Fibroblast of skin of right biceps (primary cell): ENCODE data around the gene RACK1.
A peak's percentile ranks its signal among the peaks of the same experiment; 100 is the strongest.
"Not testable (repeated sequence)": the region's sequence is repeated elsewhere in the genome, so short reads cannot be mapped to it uniquely, and the experiment has no call there.

Source experiments
- DNase-seq: peaks from one replicate; pipeline ENCODE4 v3.0.0-alpha.2; 2013

RACK1 gene

GRCh38 chr5:181243564-181244343, at the start of gene RACK1:
RACK1 (minus strand) TSS chr5:181243906; CDS start chr5:181243800, 106 bp downstream.
- DNase-seq: peak; percentile 92

- not testable (repeated sequence) for DNase-seq
Measured at GRCh38 chr5:181287331-181287730, 43.6 kb upstream of the RACK1 start.

- DNase-seq: not testable (repeated sequence)
Measured at GRCh38 chr5:181285962-181286705, 42.4 kb upstream of the RACK1 start.

- not testable (repeated sequence) for DNase-seq
Measured at GRCh38 chr5:181283841-181284755, 40.4 kb upstream of the RACK1 start.

- DNase-seq: no peak
Measured at GRCh38 chr5:181283347-181283746, 39.6 kb upstream of the RACK1 start.

- DNase-seq: no peak
Measured at GRCh38 chr5:181282874-181283273, 39.2 kb upstream of the RACK1 start.

DNA sequence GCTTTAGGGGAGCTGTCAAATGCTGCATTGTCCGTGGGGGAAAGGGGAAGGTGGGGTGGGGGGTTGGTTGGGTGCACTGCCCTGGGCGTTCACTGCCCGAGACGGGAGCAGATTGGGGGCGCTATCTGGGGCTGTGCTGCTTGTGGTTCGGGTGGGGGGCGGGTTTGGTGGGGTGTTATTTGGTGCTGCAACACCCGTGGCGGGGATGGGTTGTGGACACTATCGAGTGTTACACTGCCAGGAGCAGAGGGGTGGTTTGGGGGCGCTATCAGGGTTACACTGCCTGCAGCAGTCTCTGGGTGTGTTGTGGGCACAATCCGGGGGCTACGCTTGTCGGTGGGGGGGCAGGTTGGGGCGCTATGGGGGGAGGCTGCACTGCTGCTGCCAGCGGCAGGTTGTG, 38.7 kb upstream of the RACK1 start:
- DNase-seq: not testable (repeated sequence)

DNA sequence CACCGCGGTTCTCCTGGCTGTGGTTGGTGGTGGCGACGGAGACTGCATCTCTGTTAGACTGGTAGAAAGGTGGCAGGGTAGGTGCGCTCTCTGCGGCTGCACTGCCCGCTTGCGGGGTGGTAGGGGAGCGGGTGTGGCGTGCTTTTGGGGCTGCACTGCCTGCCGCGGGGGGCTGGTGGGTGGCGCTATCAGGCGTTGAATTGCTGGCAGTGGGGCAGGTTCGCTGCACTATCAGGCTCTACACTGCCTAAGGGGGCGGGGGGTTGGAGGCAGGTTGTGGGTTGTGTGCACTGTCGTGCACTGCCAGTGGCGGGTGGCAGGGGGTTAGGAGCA, 38.2 kb upstream of the RACK1 start:
- no peak for DNase-seq

GRCh38 chr5:181281077-181281983, 37.6 kb upstream of the RACK1 start:
- DNase-seq: no peak

DNA sequence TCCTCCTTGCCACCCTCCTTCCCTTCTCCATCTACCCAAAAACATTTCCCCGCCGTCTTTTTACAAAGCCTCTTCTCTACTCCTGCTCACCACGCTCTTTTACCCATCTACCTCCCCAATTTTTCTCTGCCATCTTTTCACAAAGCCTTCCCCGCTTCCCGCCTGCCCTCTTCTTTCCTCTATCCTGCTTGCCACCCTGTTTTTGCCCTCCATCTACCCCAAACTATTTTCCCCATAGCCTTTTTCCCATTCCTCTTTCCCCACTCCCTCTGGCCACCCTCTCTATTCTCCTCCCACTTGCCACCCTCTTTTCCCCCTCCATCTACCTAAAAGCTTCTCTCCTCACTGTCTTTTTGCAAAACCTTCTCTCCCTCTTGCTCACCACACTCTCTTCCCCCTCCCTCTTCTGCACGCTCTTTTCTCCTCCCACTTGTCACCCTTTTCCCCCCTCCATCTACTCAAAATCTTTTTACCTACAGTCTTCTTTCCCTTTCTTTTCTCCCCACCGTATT, 36.6 kb upstream of the RACK1 start:
- DNase-seq: no peak

GRCh38 chr5:181273433-181273744, 29.7 kb upstream of the RACK1 start:
- DNase-seq: not testable (repeated sequence)

GRCh38 chr5:181271081-181271480, 27.4 kb upstream of the RACK1 start:
- DNase-seq: no peak

- not testable (repeated sequence) for DNase-seq
Measured at GRCh38 chr5:181267907-181268306, 24.2 kb upstream of the RACK1 start.

GRCh38 chr5:181267291-181267904, 23.7 kb upstream of the RACK1 start:
- not testable (repeated sequence) for DNase-seq

DNA sequence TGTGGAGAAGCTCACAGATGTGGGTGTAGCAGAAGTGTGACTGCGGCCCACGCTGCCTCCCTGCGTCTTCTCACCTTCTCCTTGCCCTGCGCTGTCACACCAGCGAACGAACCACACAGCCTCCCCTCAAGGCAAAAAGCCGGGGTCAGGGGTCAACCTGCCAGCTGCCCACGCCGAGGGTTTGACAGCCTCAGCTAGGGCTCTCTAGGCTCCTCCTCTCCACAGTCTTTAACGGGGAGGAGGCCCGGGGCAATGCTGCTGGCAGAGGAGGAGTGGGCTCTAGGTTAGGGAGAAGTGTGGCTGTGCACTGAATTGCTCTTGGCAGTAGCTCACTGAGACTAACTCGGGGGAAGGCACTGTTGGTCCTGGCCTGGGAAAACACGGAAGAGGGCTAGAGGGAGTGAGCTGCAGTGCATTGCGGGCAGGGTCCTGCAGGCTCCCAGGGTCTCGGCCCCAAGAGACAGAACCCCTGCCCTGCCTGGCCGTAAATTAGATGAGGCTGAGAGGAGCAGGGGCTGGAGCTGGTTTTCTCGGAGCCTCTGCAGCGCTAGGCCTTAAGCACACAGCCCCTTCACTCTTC, 21.5 kb upstream of the RACK1 start:
- DNase-seq: no peak

- DNase-seq: no peak
Measured at GRCh38 chr5:181263633-181264032, 19.9 kb upstream of the RACK1 start.

DNA sequence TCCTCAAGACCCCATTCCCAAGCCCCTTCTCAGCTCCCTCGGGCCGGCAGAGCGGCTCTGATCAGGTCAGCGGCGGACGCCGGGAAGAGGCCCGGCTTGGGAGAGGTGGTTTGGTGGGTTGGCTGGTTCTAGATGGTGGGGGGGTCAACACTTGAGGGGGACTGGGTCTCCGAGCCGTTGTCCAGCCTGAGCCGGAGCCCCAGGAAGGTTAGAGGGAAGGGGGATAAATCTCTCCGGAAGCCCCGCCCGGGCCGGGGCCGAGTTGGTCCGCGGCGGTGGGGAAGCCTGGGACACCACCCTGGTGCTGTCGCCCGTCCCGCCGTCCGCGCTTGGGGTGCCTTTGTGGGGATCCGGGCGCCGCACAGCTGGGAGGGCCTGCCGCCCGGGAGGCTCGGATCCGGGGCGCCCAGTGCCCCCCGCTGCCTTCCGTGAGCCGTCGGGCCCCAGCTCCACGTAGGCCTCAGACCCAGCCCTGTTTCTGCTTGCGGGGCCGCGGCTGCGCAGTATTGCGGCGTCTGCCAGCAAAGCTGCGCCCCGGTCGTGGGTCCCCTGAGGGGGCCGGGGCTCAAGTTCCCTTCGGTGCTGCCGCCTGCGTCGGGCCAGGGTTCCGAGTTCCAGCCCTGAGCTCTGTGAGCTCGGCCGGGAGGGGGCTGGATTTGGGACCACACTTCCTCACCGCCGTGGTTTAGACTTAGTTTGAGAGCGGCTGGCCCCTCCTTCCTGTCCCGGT, 17.8 kb upstream of the RACK1 start:
- peak; percentile 79 for DNase-seq

- peak; percentile 92 for DNase-seq
Measured at GRCh38 chr5:181260720-181261319, 17.1 kb upstream of the RACK1 start, which contains the start of gene TRIM52. TRIM52 (minus strand) TSS chr5:181261143; CDS start chr5:181260813, 330 bp downstream.

DNA sequence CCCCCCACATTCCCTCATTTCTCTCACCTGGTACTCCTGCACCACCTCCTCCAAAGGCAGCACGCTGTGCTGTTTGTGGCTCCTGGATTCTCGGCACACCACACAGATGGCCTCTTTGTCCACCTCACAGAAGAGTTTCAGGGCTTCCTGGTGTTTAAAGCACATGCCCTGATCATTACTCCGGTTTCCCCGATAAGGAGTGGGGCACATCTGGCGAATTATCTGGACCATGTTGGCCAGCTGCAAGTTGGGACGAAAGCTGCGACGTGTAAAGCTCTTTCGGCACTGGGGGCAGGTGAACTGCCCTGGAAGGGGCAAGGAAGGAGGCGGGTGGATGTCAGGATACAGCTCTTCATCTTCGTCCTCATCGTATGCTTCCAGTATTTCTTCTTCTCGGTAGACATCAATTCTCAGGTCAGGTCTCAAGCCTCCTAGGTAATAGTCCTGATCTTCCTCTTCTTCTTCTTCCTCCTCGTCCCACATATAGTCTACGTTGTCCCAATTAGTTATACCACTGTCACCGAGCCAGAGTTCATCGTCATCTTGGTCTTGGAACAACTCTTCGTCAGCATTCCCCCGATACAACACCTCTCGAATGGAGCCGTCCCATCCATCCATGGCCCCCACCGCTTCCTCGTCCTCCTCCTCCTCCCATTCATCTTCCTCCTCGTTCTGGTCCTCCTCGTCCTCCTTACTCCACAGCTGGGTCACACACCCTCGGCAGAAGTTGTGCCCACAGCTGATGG, 16.4 kb upstream of the RACK1 start:
- no peak for DNase-seq
